ENCODE results near the gene CALML6. TPM values are rescaled to one million over a fixed set of nuclear protein-coding genes. Genes with fewer than 3 reads are reported as not detected.

The CALML6 gene
- total RNA-seq, 1 experiment from 2014 or later: 1.4 TPM

DNA sequence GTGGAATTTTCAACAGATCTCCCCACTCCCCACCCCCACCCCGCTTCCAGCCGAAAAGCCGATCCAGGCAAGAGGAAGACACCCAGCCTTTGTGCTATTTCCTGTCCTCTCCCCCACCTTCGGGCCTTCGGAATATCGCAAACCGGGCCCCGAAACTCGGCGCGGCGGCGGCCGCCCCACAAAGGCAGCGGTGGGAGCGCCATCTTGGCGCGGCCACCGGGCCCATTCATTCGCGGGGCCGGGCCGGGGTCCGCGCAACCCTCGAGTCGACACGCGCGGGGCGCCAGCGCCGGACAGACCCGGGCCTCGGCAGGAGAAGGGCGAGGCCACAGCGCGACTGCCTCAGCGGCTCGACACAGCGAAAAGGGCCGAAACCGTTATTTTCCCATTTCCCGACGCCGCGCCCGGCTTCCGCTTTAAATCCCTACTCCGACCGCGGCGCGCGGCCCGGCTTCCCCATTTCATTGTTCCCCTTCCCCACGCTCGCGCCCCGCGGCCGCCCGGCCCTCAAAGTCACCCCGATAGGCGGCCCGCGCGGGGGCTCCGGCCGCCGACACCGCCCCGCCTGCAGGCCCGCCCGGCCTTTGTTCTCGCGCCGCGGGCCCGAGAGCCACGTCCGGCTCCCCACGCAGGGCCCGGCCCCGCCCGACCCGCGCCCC lies 25.1 kb upstream of the CALML6 start:
- Mint-ChIP-seq H3K4me3 (ENCODE audit: unreplicated experiment) (peak overlapping the region; percentile 70), H3K4me1 (ENCODE audit: low read depth, unreplicated experiment) (peaks cover 6% of the 10 kb centered on the region)
- CTCF ChIA-PET: interaction anchor here (0.7 kb wide), 1 partner anchor 8 kb away, joined by 3 read pairs; no protein-coding TSS in a partner anchor

GRCh38 chr1:1890506-1891348 lies 24.3 kb upstream of the CALML6 start, which contains the start of gene GNB1:
TSS of gene GNB1 (minus strand) at chr1:1891087. CDS start at chr1:1825453, 65,634 bp downstream.
- ChIA-PET CTCF (interaction anchor here (1.0 kb wide), 1 partner anchor 18 kb away, joined by 4 read pairs; no protein-coding TSS in a partner anchor), POLR2A (interaction anchor here (0.7 kb wide), 1 partner anchor 11 kb away, joined by 11 read pairs; no protein-coding TSS in a partner anchor)
- Histone ChIP-seq H3K27me3 (replicated peaks; ENCODE audit: control insufficient read depth, insufficient read depth, low read length) (no peaks in the 10 kb centered on the region), H3K4me3 (ENCODE audit: low read depth, low read length) (peak within 1 kb of the TSS; percentile 91), H3K9me3 (no peaks in the 10 kb centered on the region), H3K36me3 (ENCODE audit: control insufficient read depth, insufficient read depth, low read length) (no peaks in the 10 kb centered on the region), H3K4me1 (peaks cover 43% of the 10 kb centered on the region)
- H3K27me3 Mint-ChIP-seq (ENCODE audit: insufficient read depth, unreplicated experiment): no peaks in the 10 kb centered on the region
- no peaks in the 10 kb centered on the region for H3K9me3 Mint-ChIP-seq (ENCODE audit: unreplicated experiment)
- DNase-seq: peak; percentile 80 to 89
- BruUV-seq (replicated peaks): no TSS peak
- no peak for TF ChIP-seq CTCF (IDR thresholded peaks at IDR 0.05; ENCODE audit: insufficient read depth in 1 of 2, low read depth in 1 of 2, low read length in 1 of 2, severe bottlenecking in 1 of 2, unreplicated experiment in 1 of 2)
- intact Hi-C loops (cut with micrococcal nuclease; ENCODE audit: unreplicated experiment): loop anchor here (1.0 to 2.0 kb wide), 2 partner anchors 29 to 32 kb away; partner anchors contain the start of gene TMEM52
- H3K36me3 Mint-ChIP-seq (ENCODE audit: insufficient read depth, unreplicated experiment): peaks cover 30% of the 10 kb centered on the region
- peak within 1 kb of the TSS; percentile 96 for H3K4me3 Mint-ChIP-seq (ENCODE audit: unreplicated experiment)
- peak within 1 kb of the TSS; percentile 85 for H3K27ac Mint-ChIP-seq (ENCODE audit: unreplicated experiment)
- H3K4me1 Mint-ChIP-seq (ENCODE audit: low read depth, unreplicated experiment): peaks cover 6% of the 10 kb centered on the region

More for the DNA sequence above, 25.1 kb upstream of the CALML6 start:
- H3K27me3 ChIP-seq (replicated peaks; ENCODE audit: control insufficient read depth, insufficient read depth, low read length): no peaks in the 10 kb centered on the region
- H3K4me3 ChIP-seq (ENCODE audit: low read depth, low read length): peak overlapping the region; percentile 91
- H3K36me3 Mint-ChIP-seq (ENCODE audit: insufficient read depth, unreplicated experiment): peaks cover 30% of the 10 kb centered on the region
- H3K9me3 Mint-ChIP-seq (ENCODE audit: unreplicated experiment): no peaks in the 10 kb centered on the region
- no TSS peak for BruUV-seq (replicated peaks)
- no peak for TF ChIP-seq CTCF (IDR thresholded peaks at IDR 0.05; ENCODE audit: insufficient read depth in 1 of 2, low read depth in 1 of 2, low read length in 1 of 2, severe bottlenecking in 1 of 2, unreplicated experiment in 1 of 2)
- H3K27ac Mint-ChIP-seq (ENCODE audit: unreplicated experiment): no peak overlapping the region
- H3K9me3 ChIP-seq: no peaks in the 10 kb centered on the region
- no peaks in the 10 kb centered on the region for H3K27me3 Mint-ChIP-seq (ENCODE audit: insufficient read depth, unreplicated experiment)
- H3K4me1 ChIP-seq: peaks cover 35% of the 10 kb centered on the region
- intact Hi-C loops (cut with micrococcal nuclease; ENCODE audit: unreplicated experiment): loop anchor here (2.0 kb wide), 1 partner anchor 31 kb away; no protein-coding TSS in a partner anchor
- H3K36me3 ChIP-seq (ENCODE audit: control insufficient read depth, insufficient read depth, low read length): no peaks in the 10 kb centered on the region
- POLR2A ChIA-PET: no interaction called here
- peak in 1 of 2 experiments; percentile 36 for DNase-seq
